Left colon (tissue), 2 donors: ENCODE measurements around the gene TTC38. TPM values are rescaled to one million over a fixed set of nuclear protein-coding genes. Genes with fewer than 3 reads are reported as not detected.
A peak's percentile ranks its signal among the peaks of the same experiment; 100 is the strongest.

ENCODE experiments used
- ATAC-seq: fragments of 200-7000 bp; cut with Tn5 transposase; one replicate; pipeline ENCODE4 v1.9.1; 2020; ENCODE audit warnings: mild to moderate bottlenecking, moderate library complexity
- DNase-seq, 2 donors: peaks; one replicate each; pipeline ENCODE4 v3.0.0-alpha.2; 2020
- intact Hi-C, 2 donors: fragments of 100-400 bp; cut with DNase I in 1 of 2; cut with micrococcal nuclease in 1 of 2; formaldehyde crosslinking; loops; one replicate each; pipeline versions ENCODE4 v1.11.2 to v1.14.0; 2022; cut with DNase I, micrococcal nuclease
- total RNA-seq, 2 donors: library from RNA; stranded (reverse); fragmentation: NEBNext Ultra II Directional; extraction: Animal tissue kit (Norgen Biotek cat#: 25700); gene quantifications; one replicate each; pipeline ENCODE4 v1.2.1, GENCODE V29; 2021
- donor health status: DM: no; HTN: no; CAD: no.
- donor health status: DM: yes; HTN: yes; CAD: no.

The TTC38 gene
- total RNA-seq, 2 donors from 2014 or later, result 118 to 132 TPM

DNA sequence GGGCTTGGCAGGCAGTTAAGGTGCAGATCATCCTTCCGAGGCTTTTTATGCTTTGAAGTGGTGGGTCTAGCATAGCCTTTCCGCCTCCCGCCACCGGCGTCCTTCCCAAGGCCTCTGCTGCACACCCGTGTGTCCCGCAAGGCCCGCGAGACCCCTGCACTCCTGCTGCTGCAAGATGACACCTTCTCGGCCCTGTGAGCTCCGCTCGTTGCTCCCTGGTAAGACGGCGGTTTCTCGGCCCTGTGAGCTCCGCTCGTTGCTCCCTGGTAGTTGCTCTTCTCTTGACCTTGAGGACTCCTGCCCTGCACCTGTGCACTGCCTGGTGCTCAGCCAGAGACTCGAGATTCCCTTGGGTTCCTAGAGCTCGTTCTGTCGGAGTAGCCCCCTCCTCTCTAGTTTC lies 49.8 kb downstream of the TTC38 start:
- ATAC-seq (no peak), DNase-seq (no peak)
- intact Hi-C loops, result loop anchor here (10.0 kb wide), 1 partner anchor 323 kb away; no protein-coding TSS in a partner anchor

DNA sequence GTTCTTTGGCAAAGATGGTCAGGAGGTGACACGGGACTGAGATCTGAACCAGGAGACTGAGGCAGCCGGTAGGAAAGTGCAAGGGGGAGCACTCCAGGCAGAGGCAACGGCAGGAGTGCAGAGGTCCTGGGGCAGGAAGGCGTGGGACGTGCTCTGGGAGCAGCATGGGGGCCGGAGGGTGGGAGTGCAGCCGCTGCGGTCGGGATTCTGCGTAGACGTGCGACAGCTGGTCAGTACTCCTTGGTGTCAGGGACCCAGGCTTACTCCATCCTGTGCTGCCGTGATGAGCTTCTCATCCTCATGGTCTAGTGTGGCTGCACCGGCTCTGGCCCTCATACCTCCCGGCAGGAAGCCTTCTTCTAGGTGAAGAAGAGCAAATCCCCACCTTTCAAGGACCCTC lies 50.8 kb downstream of the TTC38 start:
- ATAC-seq (no peak), DNase-seq (no peak)
- intact Hi-C loops, result loop anchor here (10.0 kb wide), 1 partner anchor 324 kb away; no protein-coding TSS in a partner anchor

DNA sequence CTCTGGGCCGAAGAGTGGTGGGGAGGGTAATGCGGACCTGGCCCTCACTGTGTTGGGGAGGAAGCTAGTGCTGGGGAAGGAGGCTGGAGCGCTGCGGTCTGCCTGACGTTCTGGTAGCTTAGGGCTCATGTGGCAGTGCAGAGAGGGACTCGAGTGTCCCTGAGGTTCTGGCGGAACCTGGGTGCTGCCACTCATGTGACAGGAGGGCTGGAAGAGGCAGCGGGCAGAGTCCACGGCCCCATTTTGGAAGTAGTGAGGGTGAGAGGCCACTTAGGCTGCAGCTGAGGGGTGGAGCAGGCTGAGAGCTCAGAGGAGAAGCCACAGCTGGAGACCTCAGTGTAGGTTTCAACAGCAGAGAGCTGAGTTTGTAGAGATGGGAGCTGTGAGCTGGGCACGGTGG lies 51.5 kb downstream of the TTC38 start:
- no peak for ATAC-seq
- no peak for DNase-seq
- intact Hi-C loops, result loop anchor here (10.0 kb wide), 1 partner anchor 325 kb away; no protein-coding TSS in a partner anchor

DNA sequence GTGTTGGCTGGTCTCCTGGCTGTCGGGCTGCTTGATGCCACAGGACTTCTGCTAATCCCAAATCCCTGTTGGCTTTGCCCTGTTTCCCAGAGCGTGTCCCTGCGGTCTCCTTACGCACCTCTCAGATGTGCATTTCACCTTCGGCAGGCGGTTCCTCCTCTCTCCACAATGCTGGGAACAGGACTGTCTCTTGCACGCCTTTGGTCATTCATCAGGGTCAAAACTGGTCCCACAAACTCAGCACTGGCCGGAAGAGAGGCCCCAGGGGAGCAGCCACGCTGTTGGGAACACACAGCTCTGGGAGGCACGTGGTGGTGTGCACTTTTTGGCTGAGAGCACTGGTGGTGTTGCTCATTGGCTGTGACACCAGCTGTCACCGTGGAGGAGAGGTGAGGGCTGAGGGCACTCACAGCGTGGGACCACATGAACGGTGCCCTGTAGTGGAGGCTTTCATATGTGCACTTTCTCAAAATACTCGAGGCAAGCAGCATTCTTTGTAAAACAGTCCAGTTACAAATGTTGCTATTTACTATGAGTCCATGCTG lies 52.4 kb downstream of the TTC38 start:
- no peak for DNase-seq
- intact Hi-C loops, result no loop called here
- no peak for ATAC-seq

DNA sequence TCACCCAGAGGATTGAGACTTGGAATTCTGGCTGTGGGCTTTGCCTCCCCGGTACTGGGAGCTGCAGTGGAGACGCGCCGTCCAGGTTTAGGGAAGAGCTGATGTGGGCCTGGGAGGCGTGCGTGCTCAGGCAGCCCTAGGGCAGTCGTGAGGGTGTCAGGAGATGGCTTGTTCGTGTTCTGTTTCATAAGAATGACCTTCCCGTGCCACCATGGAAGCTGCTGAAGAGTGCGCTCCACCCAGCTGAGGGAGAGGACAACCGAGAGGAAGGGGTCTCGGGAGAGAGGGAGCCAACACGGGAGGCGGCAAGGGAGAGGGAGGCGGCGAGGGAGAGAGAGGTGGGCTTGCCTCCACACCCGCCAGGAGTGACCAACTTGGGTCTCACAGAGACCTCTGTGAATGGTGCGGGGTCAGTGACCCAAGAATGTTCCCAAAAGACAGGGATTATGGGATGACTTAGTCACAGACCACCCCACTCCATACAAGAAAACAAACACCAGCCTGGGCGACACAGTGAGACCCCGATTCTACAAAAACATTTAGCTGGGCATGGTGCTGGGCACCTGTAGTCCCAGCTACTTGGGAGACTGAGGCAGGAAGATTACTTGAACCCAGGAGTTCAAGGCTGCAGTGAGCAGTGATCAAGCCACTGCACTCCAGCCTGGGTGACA lies 53.0 kb downstream of the TTC38 start:
- no peak for DNase-seq
- intact Hi-C loops, result no loop called here
- ATAC-seq, result no peak

DNA sequence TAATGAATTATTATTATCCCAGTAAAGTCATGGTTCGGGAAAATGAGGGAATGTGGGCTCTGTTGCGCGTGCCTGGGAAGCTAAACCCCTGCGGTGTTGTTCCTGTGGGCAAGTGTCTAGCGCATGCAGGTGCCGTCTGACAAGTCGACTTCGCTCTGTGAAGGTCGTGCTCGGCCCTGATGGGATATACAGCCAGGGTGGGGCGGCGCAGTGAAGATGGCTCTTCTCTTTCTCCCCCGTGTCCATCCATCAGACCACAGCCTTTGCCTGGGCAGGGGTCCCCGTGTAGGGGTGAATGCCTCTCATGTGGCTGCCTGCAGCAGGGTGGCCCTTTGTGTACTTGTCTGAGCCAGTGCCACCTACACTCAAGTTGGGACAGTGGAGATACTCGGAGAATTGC lies 54.9 kb downstream of the TTC38 start:
- intact Hi-C loops, result no loop called here
- DNase-seq (no peak), ATAC-seq (no peak)

- ATAC-seq (no peak), DNase-seq (no peak)
- intact Hi-C loops, result no loop called here
Measured at GRCh38 chr22:46323162-46323561, 55.4 kb downstream of the TTC38 start.

DNA sequence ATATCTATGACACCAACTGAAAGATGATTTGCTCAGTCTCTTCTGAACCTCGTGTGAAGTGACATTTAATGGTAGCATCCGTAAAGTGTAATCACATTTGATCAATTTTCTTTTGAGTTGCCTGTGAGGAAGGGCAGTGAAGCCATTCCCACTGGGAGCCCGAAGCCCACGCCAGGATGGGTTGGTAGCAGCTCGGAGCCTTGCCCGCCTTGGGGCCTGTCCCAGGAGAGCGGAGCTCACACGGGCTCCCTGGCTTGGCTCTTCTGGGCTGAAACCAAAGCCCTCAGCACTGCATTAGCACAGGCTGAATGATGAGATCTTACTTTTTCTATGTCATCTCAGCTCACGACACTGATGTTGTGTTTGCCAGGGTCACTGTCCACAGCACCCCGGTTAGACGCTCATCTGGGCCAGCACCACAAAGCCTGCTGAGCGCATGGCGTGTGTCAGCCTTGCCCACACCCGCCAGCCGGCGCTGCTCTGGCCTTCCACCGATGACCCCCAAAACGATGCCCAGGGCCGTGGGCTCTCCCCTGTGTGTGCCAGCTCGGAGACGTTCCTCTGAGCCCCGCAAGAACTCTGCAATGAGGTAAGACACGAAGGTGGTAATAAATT lies 58.4 kb downstream of the TTC38 start:
- DNase-seq, result no peak
- intact Hi-C loops, result no loop called here
- ATAC-seq, result no peak

DNA sequence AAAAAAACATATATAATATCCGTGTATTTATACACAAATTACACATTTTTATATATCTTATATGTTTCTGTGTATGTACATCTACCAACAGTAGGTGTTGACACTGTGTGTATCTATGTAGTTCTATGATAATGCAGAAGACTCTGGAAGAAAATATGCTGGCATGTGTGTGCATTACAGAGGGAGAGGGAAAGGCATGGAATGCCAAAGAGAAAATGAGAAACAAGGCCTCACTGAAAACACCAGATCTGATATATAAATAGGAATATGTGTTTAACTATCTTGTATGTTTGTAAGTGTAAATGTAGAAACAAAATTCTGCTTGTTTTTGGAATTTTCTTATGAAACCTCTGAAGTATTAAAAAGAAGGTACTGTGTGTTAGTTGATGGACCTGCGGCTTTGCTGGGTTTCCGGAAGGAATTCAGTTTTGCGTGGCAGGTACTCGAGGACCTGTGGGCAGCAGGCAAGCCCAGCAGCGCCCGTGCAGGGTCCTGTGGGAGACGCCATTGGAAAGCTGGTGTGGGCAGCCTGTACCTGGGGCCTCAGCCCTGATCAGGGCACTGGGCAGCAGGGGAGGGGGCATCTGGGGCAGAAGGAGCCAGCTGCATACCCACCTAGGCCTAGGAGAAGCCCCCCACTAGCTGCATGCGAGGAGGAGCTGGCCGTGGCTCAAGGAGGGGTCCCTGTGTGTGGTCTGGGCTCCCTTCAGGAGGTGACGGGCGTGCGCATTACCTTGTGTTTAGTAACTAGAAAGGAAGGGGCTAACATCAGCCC lies 60.1 kb downstream of the TTC38 start:
- DNase-seq, result no peak

DNA sequence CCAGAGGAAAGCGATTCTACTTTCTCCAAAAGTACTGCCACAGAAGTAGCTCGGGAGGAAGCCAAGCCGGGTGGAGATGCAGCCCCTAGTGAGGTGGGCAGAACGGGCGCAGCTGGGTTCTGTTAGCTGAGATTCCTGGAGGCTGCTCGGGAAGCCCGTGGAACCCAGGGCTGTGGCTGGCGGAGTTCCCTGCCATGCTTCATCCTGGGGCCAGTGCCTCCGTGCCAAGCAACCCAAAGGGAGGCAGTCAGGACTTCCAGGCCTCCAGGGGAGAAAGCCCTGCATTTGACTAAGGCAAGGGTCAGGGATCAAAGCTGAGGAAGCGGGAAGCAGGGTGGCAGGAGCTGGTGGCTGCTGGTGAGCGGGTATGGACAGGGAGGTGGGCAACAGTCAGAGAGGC lies 61.0 kb downstream of the TTC38 start:
- ATAC-seq, result no peak
- DNase-seq, result no peak
- intact Hi-C loops, result no loop called here

More for the DNA sequence above, 60.1 kb downstream of the TTC38 start:
- intact Hi-C loops, result no loop called here
- no peak for ATAC-seq

DNA sequence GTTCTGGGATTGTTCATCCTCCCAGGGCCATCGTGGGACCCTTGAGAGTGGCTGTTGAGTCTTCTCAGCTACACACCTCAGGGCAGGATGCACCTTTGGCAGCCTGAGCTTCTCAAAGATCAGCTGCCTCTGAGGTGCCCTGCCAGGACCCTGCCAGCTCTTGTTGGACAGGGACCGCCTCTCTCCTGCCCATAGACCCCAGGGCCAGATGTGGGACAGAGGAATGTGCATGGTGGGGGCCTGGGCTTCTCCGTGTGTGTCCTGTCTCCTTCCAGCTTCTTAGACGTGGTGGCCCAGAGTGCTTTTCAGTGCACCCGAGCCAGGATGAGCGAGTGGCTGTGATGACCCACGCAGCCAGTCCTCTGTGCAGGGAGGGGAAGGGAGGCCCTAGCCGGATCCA lies 61.8 kb downstream of the TTC38 start:
- DNase-seq (no peak), ATAC-seq (no peak)
- intact Hi-C loops, result no loop called here

DNA sequence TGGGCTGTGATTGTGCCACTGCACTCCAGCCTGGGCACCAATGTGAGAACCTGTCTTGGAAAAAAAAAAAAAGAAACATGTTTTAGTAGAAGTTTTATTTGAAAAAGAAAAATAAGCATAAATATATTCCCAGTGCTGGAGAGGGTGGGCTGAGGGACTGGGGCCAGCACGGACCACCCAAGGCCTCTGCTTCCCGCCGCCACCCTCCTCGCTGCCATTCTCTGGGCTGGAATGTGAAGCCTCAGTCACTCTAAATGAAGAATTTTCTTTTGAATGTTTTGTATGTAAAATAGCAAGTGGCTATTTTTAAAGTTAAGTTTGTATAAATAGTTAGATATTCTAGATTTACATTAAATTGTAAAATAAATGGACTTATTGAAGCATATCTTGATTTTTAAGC lies 62.6 kb downstream of the TTC38 start:
- no peak for DNase-seq
- intact Hi-C loops, result no loop called here
- ATAC-seq, result no peak

GRCh38 chr22:46331496-46331895 lies 63.7 kb downstream of the TTC38 start:
- ATAC-seq (no peak), DNase-seq (no peak)
- intact Hi-C loops, result no loop called here

DNA sequence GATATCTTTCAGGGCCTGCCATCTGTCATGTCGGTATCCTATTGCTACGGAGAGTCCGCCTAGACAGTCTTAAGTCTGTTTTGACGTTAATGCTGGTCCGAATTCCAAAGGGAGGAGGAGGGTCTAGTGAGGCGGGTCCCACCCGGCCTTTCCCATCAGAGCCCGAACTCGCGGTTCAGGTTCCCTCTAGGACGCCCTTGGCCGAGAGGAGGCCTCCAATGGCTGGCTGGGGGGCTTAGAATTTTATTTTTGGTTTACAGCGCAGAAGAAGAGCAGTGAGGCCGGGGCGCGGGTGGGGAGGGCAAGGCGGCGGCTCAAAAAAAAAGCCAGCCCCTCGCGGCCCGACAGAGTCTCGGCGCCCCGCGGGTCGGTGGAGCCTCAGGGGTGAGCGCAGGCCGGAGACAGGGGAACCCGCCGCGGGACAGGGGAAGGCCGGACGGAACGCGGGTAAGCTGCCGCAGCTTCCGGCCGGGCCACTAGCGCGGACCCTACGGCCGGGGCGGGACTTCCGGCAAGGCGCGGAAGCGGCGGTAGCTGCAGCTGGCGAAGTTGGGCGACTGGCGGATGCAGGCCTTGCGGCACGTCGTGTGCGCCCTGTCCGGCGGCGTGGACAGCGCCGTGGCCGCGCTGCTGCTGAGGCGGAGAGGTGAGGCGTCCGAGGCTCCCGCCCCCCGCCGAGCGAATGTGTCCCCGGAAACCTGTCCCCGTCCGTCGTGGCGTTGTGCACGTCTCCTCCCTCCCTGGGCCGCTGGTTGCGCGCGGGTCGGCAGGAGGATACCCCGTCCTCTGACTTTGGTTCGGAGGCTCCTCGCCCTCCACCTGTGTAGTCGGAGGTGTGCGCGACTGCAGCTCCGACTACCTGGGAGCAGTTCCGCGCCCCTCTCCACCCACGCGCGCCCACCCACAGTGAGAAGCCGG lies 67.7 kb downstream of the TTC38 start, which contains the start of gene TRMU:
TRMU (plus strand) TSS at position 514 of the 918 bp plus-strand sequence; CDS start at position 565, 51 bp downstream.
- DNase-seq, result peak; percentile 82 to 90
- peak; percentile 92 for ATAC-seq
- intact Hi-C loops, result no loop called here

GRCh38 chr22:46336119-46337078 lies 68.6 kb downstream of the TTC38 start:
- DNase-seq (peak in 1 of 2 donors; percentile 43), ATAC-seq (peak; percentile 57)
- intact Hi-C loops, result no loop called here

DNA sequence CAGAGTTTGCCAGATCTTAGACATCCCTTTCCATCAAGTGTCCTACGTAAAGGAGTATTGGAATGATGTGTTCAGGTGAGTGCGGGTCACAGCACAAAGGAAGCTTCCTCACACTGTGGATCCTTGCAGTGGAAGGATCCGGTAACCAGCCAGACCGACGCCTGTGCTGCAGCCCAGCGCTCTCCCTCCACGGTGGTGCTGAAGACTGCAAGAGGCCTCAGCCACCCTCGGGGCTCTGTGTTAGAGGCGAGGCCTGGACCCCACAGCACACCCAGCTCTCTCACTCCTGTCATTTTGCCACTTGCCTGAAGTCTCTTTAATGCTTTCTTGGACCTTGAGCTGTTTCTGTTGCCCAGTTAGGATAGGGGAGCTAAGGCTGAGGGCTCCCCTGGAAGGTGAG lies 70.1 kb downstream of the TTC38 start:
- DNase-seq (no peak), ATAC-seq (no peak)
- intact Hi-C loops, result no loop called here

DNA sequence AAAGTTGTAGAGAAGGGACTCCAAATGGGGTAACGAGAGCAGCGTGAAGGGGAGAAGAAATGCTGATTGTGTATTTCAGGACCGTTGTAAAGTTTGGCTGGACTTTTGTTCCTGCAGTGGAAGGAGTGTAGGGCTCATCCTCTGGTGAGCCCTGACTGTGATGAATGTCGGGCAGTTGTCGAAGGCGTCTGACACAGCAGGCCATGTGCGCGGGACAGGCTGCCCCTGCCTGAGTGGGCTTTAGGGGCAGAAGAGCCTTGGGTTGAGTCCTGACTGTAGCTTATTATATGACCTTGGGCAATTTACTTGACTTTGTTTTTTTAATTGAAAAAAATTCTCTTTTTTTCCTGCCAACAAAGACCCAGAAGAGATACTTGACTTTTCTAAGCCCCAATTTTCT lies 70.8 kb downstream of the TTC38 start:
- no peak for ATAC-seq
- no peak for DNase-seq
- intact Hi-C loops, result no loop called here

DNA sequence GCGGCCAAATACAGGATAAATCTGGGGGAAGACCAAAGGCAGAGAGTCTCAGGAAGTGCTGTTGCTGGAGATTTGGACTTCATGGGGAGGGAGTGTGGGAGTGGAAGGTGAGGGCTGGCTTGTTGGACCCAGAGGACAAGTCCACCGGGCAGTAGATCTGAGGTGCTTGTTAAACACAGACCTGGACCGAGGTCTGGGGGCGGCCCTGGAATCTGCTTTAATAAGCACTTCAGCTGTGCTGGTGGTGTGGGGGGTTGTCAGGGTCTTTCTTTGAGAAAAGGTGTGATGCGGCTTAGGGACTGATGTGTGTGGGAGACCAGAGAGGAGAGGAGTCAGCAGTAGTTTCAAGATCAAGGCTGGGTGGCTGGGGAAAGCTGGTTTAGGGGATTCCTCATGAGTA lies 72.1 kb downstream of the TTC38 start:
- no peak for DNase-seq
- intact Hi-C loops, result no loop called here
- ATAC-seq, result no peak
